Measurements from ENCODE around the gene NXNL1.
"Not testable (repeated sequence)": the region's sequence is repeated elsewhere in the genome, so short reads cannot be mapped to it uniquely, and the experiment has no call there.

The NXNL1 gene

DNA sequence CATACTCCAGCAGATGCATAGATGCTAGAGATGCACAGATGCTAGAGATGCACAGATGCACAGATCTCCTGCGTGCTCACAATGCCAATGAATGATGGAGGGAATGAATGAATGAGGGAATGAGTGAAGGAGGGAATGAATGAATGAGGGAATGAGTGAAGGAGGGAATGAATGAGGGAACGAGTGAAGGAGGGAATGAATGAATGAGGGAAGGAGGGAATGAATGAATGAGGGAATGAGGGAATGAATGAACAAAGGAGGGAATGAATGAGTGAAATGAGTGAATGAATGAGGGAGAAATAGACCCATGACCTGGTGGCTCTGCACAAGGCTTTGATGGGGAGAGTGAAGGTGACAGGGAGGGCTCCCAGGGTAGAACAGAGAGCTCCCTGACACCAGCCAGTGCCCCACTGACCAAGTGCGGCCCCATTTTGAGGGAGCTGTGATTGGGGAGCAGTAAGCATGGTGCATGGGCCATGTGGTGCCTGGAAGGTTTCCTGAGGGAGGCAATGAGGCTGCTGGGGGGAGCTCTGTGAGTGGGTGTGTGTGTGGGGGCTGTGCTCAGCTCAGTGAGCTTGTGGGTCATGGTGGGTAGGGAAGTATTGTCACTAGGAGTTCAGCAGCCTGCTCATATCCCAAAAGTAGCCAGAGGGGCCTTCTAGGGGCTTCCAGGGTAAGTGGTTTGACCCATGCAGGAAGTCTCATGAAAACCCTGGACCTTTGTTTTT lies 22.3 kb upstream of the NXNL1 start:
- no peaks in the 10 kb centered on the region for H3K27me3 ChIP-seq (ENCODE audit: control insufficient read depth, insufficient read depth, low read length)
- no peaks in the 10 kb centered on the region for H3K36me3 ChIP-seq (ENCODE audit: control insufficient read depth, insufficient read depth, low read length)
- no peak overlapping the region for H3K9ac ChIP-seq (ENCODE audit: low read length)
- peaks cover 12% of the 10 kb centered on the region for H3K4me1 ChIP-seq (ENCODE audit: control insufficient read depth, insufficient read depth, low read length)
- no peak overlapping the region for H3K4me3 ChIP-seq (ENCODE audit: low read length)
- no peaks in the 10 kb centered on the region for H3K9me3 ChIP-seq (ENCODE audit: control insufficient read depth, low read length)

DNA sequence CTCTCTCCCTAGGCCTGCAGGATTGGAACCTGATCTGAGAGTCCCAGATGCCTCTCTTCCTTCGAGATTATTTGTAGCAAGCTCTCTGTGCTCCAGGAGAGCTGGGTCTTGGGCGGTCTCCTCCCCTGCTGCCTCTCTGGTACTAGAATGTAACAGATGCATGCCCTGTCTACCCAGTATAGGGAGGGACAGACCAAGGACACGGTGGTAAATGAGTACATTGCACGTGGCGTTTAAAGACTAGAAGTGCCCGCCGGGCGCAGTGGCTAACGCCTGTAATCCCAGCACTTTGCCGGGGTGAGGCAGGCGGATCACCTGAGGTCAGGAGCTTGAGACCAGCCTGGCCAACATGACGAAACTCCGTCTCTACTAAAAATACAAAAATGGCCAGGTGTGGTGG lies 21.3 kb upstream of the NXNL1 start:
- Histone ChIP-seq H3K9ac (ENCODE audit: low read length) (no peak overlapping the region), H3K4me1 (ENCODE audit: control insufficient read depth, insufficient read depth, low read length) (peaks cover 5% of the 10 kb centered on the region), H3K36me3 (ENCODE audit: control insufficient read depth, insufficient read depth, low read length) (no peaks in the 10 kb centered on the region), H3K27me3 (ENCODE audit: control insufficient read depth, insufficient read depth, low read length) (no peaks in the 10 kb centered on the region), H3K9me3 (ENCODE audit: control insufficient read depth, low read length) (no peaks in the 10 kb centered on the region), H3K4me3 (ENCODE audit: low read length) (no peak overlapping the region)

DNA sequence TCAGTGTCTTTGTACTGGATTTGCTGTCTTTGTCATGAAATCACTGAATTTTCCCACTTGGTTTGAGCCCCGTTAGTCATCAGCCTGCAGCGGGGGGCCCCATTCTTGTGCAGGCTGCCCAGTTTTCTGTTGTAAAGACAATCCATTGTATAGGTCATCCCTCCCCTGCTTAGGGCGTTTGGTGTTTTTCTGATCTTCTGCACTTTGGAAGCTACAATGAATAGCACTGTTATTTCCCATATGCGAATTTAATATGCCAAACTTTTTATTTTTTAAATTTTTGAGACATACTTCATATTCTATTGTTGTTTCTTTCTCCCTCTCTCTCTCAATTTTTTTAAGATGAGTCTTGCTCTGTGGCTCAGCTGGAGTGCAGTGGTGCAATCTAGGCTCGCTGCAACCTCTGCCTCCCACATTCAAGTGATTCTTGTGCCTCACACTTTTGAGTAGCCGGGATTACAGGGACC lies 18.6 kb upstream of the NXNL1 start:
- Histone ChIP-seq H3K4me3 (ENCODE audit: low read length) (no peak overlapping the region), H3K4me1 (ENCODE audit: control insufficient read depth, insufficient read depth, low read length) (peaks cover 11% of the 10 kb centered on the region), H3K9me3 (ENCODE audit: control insufficient read depth, low read length) (no peaks in the 10 kb centered on the region), H3K9ac (ENCODE audit: low read length) (no peak overlapping the region), H3K36me3 (ENCODE audit: control insufficient read depth, insufficient read depth, low read length) (no peaks in the 10 kb centered on the region), H3K27me3 (ENCODE audit: control insufficient read depth, insufficient read depth, low read length) (no peaks in the 10 kb centered on the region)

DNA sequence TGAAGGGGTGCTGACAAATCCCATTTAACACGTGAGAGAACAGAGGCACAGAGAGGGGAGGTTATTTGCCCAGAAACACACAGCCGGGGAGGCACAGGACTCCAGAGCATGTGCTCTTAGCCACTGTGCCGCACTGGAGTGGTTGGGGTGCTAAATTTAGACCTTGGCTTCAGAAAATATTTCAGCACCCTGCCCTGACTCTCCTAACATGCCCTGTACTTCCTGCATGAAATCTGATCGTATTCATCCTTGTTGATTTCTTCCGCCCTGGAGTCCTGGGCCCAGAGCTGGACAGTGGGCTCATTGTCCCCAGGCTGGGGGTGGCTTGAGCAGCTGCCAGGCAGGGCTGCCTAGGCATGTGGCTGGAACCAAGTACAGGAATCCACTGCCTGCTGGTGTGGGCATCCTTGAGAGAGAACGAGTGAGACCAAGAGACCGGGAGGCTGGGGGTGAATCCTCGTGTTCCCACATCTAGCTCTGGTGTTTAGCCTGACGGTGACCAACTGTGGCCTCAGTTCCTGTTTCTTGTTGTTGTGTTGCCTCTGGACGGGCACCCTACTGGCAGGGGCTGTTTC lies 14.9 kb upstream of the NXNL1 start:
- no peak overlapping the region for H3K4me3 ChIP-seq (ENCODE audit: low read length)
- no peak overlapping the region for H3K9ac ChIP-seq (ENCODE audit: low read length)

DNA sequence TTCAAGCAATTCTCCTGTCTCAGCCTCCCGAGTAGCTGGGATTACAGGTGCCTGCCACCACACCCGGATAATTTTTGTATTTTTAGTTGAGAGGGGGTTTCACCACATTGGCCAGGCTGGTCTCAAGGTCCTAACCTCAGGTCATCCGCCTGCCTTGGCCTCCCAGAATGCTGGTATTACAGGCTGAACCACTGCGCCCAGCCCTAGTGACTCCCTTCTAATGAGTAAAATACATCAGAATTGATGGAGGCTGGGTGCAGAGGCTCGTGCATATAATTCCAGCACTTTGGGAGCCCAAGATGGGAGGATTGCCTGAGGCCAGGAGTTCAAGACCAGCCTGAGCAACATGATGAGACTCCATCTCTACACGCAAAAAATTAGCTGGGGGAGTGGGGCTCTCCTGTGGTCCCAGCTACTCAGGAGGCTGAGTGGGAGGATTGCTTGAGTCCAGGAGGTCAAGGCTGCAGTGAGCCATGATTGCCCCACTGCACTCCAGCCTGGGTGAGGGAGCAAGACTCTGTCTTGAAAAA lies 14.3 kb upstream of the NXNL1 start:
- H3K4me1 ChIP-seq (ENCODE audit: control insufficient read depth, insufficient read depth, low read length) = peaks cover 27% of the 10 kb centered on the region
- not testable (repeated sequence) for H3K9me3 ChIP-seq (ENCODE audit: control insufficient read depth, low read length); H3K9ac ChIP-seq (ENCODE audit: low read length); H3K4me3 ChIP-seq (ENCODE audit: low read length); H3K27me3 ChIP-seq (ENCODE audit: control insufficient read depth, insufficient read depth, low read length); H3K36me3 ChIP-seq (ENCODE audit: control insufficient read depth, insufficient read depth, low read length)

More for the DNA sequence above, 14.9 kb upstream of the NXNL1 start:
- H3K9me3 ChIP-seq (ENCODE audit: control insufficient read depth, low read length) = no peaks in the 10 kb centered on the region
- H3K27me3 ChIP-seq (ENCODE audit: control insufficient read depth, insufficient read depth, low read length) = no peaks in the 10 kb centered on the region
- peaks cover 27% of the 10 kb centered on the region for H3K4me1 ChIP-seq (ENCODE audit: control insufficient read depth, insufficient read depth, low read length)
- no peaks in the 10 kb centered on the region for H3K36me3 ChIP-seq (ENCODE audit: control insufficient read depth, insufficient read depth, low read length)

DNA sequence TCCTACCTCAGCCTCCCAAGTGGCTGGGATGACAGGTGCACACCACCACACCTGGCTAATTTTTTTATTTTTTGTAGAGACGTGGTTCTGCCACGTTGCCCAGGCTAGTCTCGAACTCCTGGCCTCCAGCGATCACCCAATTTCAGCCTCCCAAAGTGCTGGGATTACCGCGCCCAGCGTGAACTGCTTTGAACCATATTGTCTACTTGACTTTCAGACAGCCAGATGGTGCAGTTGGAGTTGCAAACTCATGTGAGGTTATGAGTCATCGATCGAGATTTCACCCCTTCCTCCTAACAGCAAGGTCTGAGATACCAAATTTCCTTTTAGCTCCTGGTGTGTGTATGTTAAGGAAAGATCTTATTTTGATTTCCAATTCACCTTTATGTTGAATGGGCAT lies 12.3 kb upstream of the NXNL1 start:
- Histone ChIP-seq H3K9me3 (ENCODE audit: control insufficient read depth, low read length) (no peaks in the 10 kb centered on the region), H3K4me1 (ENCODE audit: control insufficient read depth, insufficient read depth, low read length) (peaks cover 38% of the 10 kb centered on the region), H3K27me3 (ENCODE audit: control insufficient read depth, insufficient read depth, low read length) (no peaks in the 10 kb centered on the region)

DNA sequence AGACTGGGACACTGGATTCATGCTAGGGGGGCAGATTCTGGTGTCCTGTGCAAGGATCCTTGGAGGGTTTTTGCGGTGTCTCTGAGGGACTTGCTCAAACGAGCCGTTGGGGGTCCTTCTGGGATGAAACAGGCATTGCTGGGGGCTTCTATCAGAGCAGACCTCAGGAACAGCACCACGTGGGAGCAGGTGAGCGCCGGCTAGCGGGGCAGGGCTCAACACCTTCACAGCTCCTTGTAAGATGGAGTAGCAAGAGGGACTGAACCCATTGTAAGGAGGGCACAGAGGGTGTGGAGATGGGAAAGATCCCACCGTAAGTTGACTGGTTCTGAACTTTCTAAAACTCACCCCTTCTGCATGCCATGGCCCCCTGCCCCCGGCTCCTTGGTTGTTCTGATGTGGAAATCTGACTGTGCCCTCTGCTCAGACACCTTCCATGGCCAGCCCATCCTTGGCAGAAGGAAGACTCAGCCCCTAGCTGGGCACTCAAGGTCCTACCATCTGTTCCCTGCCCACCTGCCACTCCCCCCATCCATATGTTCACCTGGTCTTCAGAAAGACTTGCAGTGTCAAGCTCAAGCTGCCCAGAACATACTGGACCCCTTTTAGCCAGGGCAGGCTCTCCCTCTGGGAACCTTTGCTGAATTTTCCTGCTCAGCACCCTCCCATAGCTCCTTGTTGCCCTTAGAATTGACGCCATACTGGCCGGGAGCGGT lies 10.8 kb upstream of the NXNL1 start:
- no peaks in the 10 kb centered on the region for H3K9me3 ChIP-seq (ENCODE audit: control insufficient read depth, low read length)
- H3K4me3 ChIP-seq (ENCODE audit: low read length) = peak overlapping the region; percentile 6
- peak overlapping the region; percentile 66 for H3K9ac ChIP-seq (ENCODE audit: low read length)
- peaks cover 38% of the 10 kb centered on the region for H3K4me1 ChIP-seq (ENCODE audit: control insufficient read depth, insufficient read depth, low read length)
- no peaks in the 10 kb centered on the region for H3K27me3 ChIP-seq (ENCODE audit: control insufficient read depth, insufficient read depth, low read length)
- H3K36me3 ChIP-seq (ENCODE audit: control insufficient read depth, insufficient read depth, low read length) = no peaks in the 10 kb centered on the region

More for the DNA sequence above, 12.3 kb upstream of the NXNL1 start:
- Histone ChIP-seq H3K36me3 (ENCODE audit: control insufficient read depth, insufficient read depth, low read length) (no peaks in the 10 kb centered on the region), H3K9ac (ENCODE audit: low read length) (no peak overlapping the region), H3K4me3 (ENCODE audit: low read length) (no peak overlapping the region)

DNA sequence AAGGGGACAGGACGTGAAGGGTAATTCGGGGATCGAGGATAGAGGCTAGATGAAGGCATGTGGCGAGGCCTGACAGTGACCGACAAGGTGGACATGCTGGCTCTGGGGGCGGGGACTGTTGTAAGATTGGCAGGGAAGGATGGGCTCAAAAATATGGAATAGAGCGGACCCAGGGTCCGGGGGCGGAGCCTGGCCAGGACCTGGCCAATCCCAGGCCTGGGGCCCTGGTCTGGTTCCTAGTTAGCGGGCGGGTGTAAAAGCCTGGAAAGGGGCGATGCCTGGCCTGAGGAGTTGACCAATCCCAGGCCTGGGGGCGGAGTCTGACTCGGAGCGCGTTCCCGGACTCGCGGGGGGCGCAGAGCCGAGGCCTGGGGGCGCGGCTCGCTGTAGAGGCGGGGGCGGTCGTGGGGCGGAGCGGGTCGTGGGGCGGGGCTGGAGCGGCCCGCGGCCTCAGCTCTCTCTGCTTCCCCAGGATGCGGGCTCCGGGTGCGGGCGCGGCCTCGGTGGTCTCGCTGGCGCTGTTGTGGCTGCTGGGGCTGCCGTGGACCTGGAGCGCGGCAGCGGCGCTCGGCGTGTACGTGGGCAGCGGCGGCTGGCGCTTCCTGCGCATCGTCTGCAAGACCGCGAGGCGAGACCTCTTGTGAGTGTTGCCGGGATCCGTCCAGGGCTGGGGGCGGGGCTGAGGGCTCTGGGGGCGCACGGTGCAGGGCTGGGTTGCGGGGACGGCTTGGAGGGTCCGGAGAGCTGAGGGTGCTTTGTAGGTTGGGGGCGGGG lies 9.5 kb upstream of the NXNL1 start, which contains the start of gene SLC27A1:
SLC27A1 (plus strand) TSS at position 457 of the 774 bp plus-strand sequence; CDS start at position 474, 17 bp downstream.
- peak within 1 kb of the TSS; percentile 66 for H3K9ac ChIP-seq (ENCODE audit: low read length)
- H3K4me1 ChIP-seq (ENCODE audit: control insufficient read depth, insufficient read depth, low read length) = peaks cover 33% of the 10 kb centered on the region
- H3K9me3 ChIP-seq (ENCODE audit: control insufficient read depth, low read length) = no peaks in the 10 kb centered on the region
- no peaks in the 10 kb centered on the region for H3K36me3 ChIP-seq (ENCODE audit: control insufficient read depth, insufficient read depth, low read length)
- H3K27me3 ChIP-seq (ENCODE audit: control insufficient read depth, insufficient read depth, low read length) = no peaks in the 10 kb centered on the region
- peak within 1 kb of the TSS; percentile 71 for H3K4me3 ChIP-seq (ENCODE audit: low read length)

DNA sequence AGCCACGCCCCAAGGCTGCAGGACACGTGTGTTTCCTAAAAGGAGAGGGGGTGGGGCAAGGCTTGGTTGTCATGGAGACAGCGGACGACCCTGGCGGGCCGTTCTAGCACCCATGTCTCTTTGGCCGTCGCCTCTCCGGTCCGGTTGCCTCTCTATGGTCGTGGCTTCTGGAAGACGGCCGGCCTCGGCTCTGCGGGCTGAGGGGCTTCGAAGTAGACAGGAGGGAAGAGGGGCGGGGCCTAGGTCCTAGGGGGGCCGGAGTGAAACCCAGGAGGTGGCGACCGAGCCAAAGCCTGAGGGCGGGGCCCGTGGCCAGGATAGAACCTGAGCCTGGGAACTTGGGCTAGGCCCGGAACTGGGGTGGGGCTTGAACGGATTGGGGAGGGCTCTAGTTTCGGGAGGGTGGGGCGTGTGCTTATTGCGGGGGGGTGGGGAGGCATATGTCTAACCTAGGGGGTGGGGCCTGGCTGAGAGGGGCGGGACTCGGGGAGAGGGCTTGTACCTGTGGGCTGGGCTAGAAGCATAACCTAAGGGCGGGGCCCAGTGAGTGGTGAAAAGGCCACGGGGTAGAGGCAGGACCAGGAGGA lies 8.8 kb upstream of the NXNL1 start:
- Histone ChIP-seq H3K9ac (ENCODE audit: low read length) (peak overlapping the region; percentile 66), H3K4me3 (ENCODE audit: low read length) (peak overlapping the region; percentile 71), H3K4me1 (ENCODE audit: control insufficient read depth, insufficient read depth, low read length) (peaks cover 30% of the 10 kb centered on the region), H3K36me3 (ENCODE audit: control insufficient read depth, insufficient read depth, low read length) (no peaks in the 10 kb centered on the region), H3K9me3 (ENCODE audit: control insufficient read depth, low read length) (no peaks in the 10 kb centered on the region), H3K27me3 (ENCODE audit: control insufficient read depth, insufficient read depth, low read length) (no peaks in the 10 kb centered on the region)

DNA sequence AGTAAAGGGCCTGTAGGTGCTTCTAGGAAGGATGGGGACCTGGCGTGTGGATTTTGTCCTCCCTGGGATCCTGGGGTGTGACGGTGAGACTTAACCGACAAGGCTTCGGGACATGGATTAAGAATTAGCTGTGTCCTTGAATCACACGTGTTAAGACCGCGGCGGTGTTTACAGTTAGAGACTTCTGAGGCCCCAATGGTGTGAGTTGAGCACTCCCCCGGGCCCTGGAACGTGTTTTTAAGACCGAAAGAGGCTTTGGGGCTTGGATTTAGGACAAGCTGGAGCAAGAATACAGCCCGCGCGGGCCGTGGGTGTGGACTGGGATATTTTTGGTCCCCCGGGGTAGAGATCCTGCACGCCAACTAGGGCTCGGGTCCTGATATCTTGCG lies 8.4 kb upstream of the NXNL1 start:
- no peaks in the 10 kb centered on the region for H3K27me3 ChIP-seq (ENCODE audit: control insufficient read depth, insufficient read depth, low read length)
- H3K36me3 ChIP-seq (ENCODE audit: control insufficient read depth, insufficient read depth, low read length) = no peaks in the 10 kb centered on the region
- H3K4me3 ChIP-seq (ENCODE audit: low read length) = peak overlapping the region; percentile 71
- H3K4me1 ChIP-seq (ENCODE audit: control insufficient read depth, insufficient read depth, low read length) = peaks cover 30% of the 10 kb centered on the region
- H3K9me3 ChIP-seq (ENCODE audit: control insufficient read depth, low read length) = no peaks in the 10 kb centered on the region
- peak overlapping the region; percentile 66 for H3K9ac ChIP-seq (ENCODE audit: low read length)

DNA sequence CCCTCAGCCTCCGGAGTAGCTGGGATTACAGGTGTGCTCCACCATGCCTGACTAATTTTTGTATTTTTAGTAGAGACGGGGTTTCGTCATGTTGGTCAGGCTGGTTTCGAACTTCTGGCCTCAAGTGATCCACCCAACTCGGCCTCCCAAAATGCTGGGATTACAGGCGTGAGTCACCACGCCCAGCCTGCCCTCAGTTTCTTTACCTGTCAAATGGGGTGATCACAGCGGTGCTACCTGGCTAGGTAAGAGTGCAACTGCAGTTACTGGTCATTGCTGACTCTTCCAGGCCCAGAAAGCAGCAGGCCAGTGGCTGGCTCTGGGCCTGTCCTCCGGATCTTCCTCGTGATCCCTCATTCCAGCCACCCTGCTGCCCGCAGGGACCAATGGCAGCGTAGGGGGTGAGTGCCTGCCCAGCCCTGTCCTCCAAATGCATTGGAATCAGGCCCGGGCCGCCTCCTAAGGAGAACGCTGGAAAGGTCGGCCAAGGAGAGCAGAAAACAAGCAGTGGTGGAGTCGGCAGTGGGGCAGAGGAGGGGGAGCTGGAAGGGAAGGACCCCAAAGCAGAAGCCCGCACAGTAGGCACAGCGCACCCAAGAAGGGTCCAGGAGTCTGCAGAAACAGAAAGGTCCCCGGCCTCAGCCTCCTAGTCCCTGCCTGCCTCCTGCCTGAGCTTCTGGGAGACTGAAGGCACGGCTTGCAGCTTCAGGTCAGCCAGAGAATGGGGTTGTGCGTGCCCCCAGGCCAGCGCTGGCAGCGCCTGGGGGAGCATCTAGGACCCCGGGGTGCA lies 7.8 kb upstream of the NXNL1 start:
- peak overlapping the region; percentile 66 for H3K9ac ChIP-seq (ENCODE audit: low read length)
- no peaks in the 10 kb centered on the region for H3K36me3 ChIP-seq (ENCODE audit: control insufficient read depth, insufficient read depth, low read length)
- H3K27me3 ChIP-seq (ENCODE audit: control insufficient read depth, insufficient read depth, low read length) = no peaks in the 10 kb centered on the region
- peak overlapping the region; percentile 71 for H3K4me3 ChIP-seq (ENCODE audit: low read length)
- peaks cover 30% of the 10 kb centered on the region for H3K4me1 ChIP-seq (ENCODE audit: control insufficient read depth, insufficient read depth, low read length)
- no peaks in the 10 kb centered on the region for H3K9me3 ChIP-seq (ENCODE audit: control insufficient read depth, low read length)
